Subcutaneous abdominal adipose tissue (tissue), 5 donors: ENCODE results near the gene LRRC27.
"Not testable (repeated sequence)": the region's sequence is repeated elsewhere in the genome, so short reads cannot be mapped to it uniquely, and the experiment has no call there.

Experiments used
- H3K27ac ChIP-seq: one replicate; pipeline ENCODE4 v1.7.0; 2013; ENCODE audit warnings: low read depth, mild to moderate bottlenecking, inconsistent platforms, low read length, moderate library complexity
- H3K27me3 ChIP-seq, 5 donors: one replicate each; pipeline ENCODE4 v1.7.0; 2013; ENCODE audit warnings: low read length in 5 of 5, inconsistent platforms in 1 of 5; ENCODE audit not compliant: control insufficient read depth in 5 of 5, insufficient read depth in 4 of 5
- H3K36me3 ChIP-seq, 5 donors: one replicate each; pipeline ENCODE4 v1.7.0; 2013; ENCODE audit warnings: low read length in 5 of 5; ENCODE audit not compliant: control insufficient read depth in 5 of 5, insufficient read depth in 5 of 5
- H3K4me1 ChIP-seq, 5 donors: one replicate each; pipeline ENCODE4 v1.7.0; 2013; ENCODE audit warnings: low read length in 5 of 5, mild to moderate bottlenecking in 3 of 5, moderate library complexity in 1 of 5; ENCODE audit not compliant: control insufficient read depth in 5 of 5, insufficient read depth in 5 of 5
- H3K4me3 ChIP-seq, 5 donors: one replicate each; pipeline ENCODE4 v1.7.0; 2013; ENCODE audit warnings: low read length in 5 of 5, low read depth in 1 of 5
- H3K9ac ChIP-seq, 5 donors: one replicate each; pipeline ENCODE4 v1.7.0; 2013; ENCODE audit warnings: low read length in 5 of 5, mild to moderate bottlenecking in 4 of 5, moderate library complexity in 3 of 5
- H3K9me3 ChIP-seq, 5 donors: one replicate each; pipeline ENCODE4 v1.7.0; 2013; ENCODE audit warnings: low read length in 5 of 5; ENCODE audit not compliant: control insufficient read depth in 5 of 5
- donor health status: healthy.
- donor health status: healthy.
- donor health status: healthy.
- donor health status: healthy.
- donor health status: healthy.

Gene LRRC27

GRCh38 chr10:132293813-132294520, 38.0 kb upstream of the LRRC27 start:
- H3K9ac ChIP-seq, result no peak overlapping the region
- peaks cover 0 to 19% (median 0%) of the 10 kb centered on the region in 5 donors for H3K27me3 ChIP-seq
- H3K27ac ChIP-seq, result no peak overlapping the region
- H3K4me3 ChIP-seq, result no peak overlapping the region
- H3K9me3 ChIP-seq, result peaks cover 0 to 4% (median under 1%) of the 10 kb centered on the region in 5 donors
- peaks cover 0 to 14% (median 5%) of the 10 kb centered on the region in 5 donors for H3K4me1 ChIP-seq
- H3K36me3 ChIP-seq, result peaks cover 0 to 4% (median 0%) of the 10 kb centered on the region in 5 donors

GRCh38 chr10:132294561-132295318, 37.3 kb upstream of the LRRC27 start:
- Histone ChIP-seq H3K27ac (no peak overlapping the region), H3K4me1 (peaks cover 0 to 14% (median 5%) of the 10 kb centered on the region in 5 donors), H3K9ac (no peak overlapping the region), H3K36me3 (no peaks in the 10 kb centered on the region), H3K4me3 (no peak overlapping the region), H3K9me3 (peaks cover 0 to 4% (median 0%) of the 10 kb centered on the region in 5 donors), H3K27me3 (peaks cover 0 to 19% (median 0%) of the 10 kb centered on the region in 5 donors)

- H3K27me3 ChIP-seq, result peaks cover 0 to 19% (median 0%) of the 10 kb centered on the region in 5 donors
- peaks cover 0 to 14% (median 5%) of the 10 kb centered on the region in 5 donors for H3K4me1 ChIP-seq
- not testable (repeated sequence) for H3K9me3 ChIP-seq, H3K27ac ChIP-seq, H3K36me3 ChIP-seq, H3K9ac ChIP-seq, H3K4me3 ChIP-seq
Measured at GRCh38 chr10:132295481-132295880, 36.5 kb upstream of the LRRC27 start.

- Histone ChIP-seq H3K27ac (no peak overlapping the region), H3K9me3 (no peaks in the 10 kb centered on the region), H3K36me3 (no peaks in the 10 kb centered on the region), H3K27me3 (peaks cover 0 to 19% (median 0%) of the 10 kb centered on the region in 5 donors), H3K4me1 (peaks cover 0 to 14% (median 5%) of the 10 kb centered on the region in 5 donors), H3K4me3 (no peak overlapping the region), H3K9ac (no peak overlapping the region)
Measured at GRCh38 chr10:132296666-132297443, 35.1 kb upstream of the LRRC27 start.

- Histone ChIP-seq H3K4me1 (peaks cover 0 to 14% (median 5%) of the 10 kb centered on the region in 5 donors), H3K9me3 (no peaks in the 10 kb centered on the region), H3K4me3 (no peak overlapping the region), H3K27ac (no peak overlapping the region), H3K36me3 (no peaks in the 10 kb centered on the region), H3K27me3 (peaks cover 0 to 19% (median 0%) of the 10 kb centered on the region in 5 donors), H3K9ac (no peak overlapping the region)
Measured at GRCh38 chr10:132297526-132297925, 34.5 kb upstream of the LRRC27 start.

- peaks cover 0 to 15% (median 0%) of the 10 kb centered on the region in 5 donors for H3K27me3 ChIP-seq
- no peak overlapping the region for H3K4me3 ChIP-seq
- no peak overlapping the region for H3K9ac ChIP-seq
Measured at GRCh38 chr10:132298038-132298881, 33.7 kb upstream of the LRRC27 start.

GRCh38 chr10:132299371-132300336, 32.3 kb upstream of the LRRC27 start:
- Histone ChIP-seq H3K27ac (no peak overlapping the region), H3K4me3 (no peak overlapping the region), H3K4me1 (peaks cover 0 to 6% (median 4%) of the 10 kb centered on the region in 5 donors), H3K27me3 (peaks cover 0 to 3% (median 0%) of the 10 kb centered on the region in 5 donors), H3K36me3 (no peaks in the 10 kb centered on the region), H3K9ac (no peak overlapping the region), H3K9me3 (no peaks in the 10 kb centered on the region)

More at GRCh38 chr10:132298038-132298881, 33.7 kb upstream of the LRRC27 start:
- peaks cover 0 to 10% (median 5%) of the 10 kb centered on the region in 5 donors for H3K4me1 ChIP-seq
- H3K9me3 ChIP-seq, result no peaks in the 10 kb centered on the region
- H3K36me3 ChIP-seq, result no peaks in the 10 kb centered on the region
- no peak overlapping the region for H3K27ac ChIP-seq

GRCh38 chr10:132300582-132300981, 31.4 kb upstream of the LRRC27 start:
- H3K27me3 ChIP-seq, result peaks cover 0 to 3% (median 0%) of the 10 kb centered on the region in 5 donors
- no peaks in the 10 kb centered on the region for H3K36me3 ChIP-seq
- H3K4me3 ChIP-seq, result no peak overlapping the region
- no peak overlapping the region for H3K27ac ChIP-seq
- H3K9me3 ChIP-seq, result no peaks in the 10 kb centered on the region
- H3K9ac ChIP-seq, result no peak overlapping the region
- H3K4me1 ChIP-seq, result peaks cover 0 to 6% (median 4%) of the 10 kb centered on the region in 5 donors
